GM12878 (cell line): ENCODE measurements around the gene TAS2R60. TPM values are rescaled to one million over a fixed set of nuclear protein-coding genes. Genes with fewer than 3 reads are reported as not detected.
"Not testable (repeated sequence)": the region's sequence is repeated elsewhere in the genome, so short reads cannot be mapped to it uniquely, and the experiment has no call there.

Experiments
- ATAC-seq: fragments of 200-7000 bp; cut with Tn5 transposase; 3 replicates; pipeline ENCODE4 v1.9.1; 2020; ENCODE audit warnings: mild to moderate bottlenecking, moderate library complexity
- BruUV-seq: library from RNA; stranded (reverse); fragments of 400-500 nt; replicated peaks from 2 replicates; lab custom pipeline; 2021; lab: Mats Ljungman, UMichigan
- CTCF ChIA-PET: fragments of 300-600 bp; sonication (Branson Sonifier 250); formaldehyde crosslinking; extraction: SDS; loops from one replicate; lab custom pipeline; 2021; ENCODE audit warnings: inconsistent platforms; lab: Yijun Ruan, JAX
- POLR2A ChIA-PET: fragments of 350-600 bp; formaldehyde crosslinking; extraction: SDS; loops from one replicate; lab custom pipeline; 2021; ENCODE audit warnings: inconsistent platforms; lab: Charles Lee
- RAD21 ChIA-PET: fragments of 300-600 bp; sonication (Branson Sonifier 250); formaldehyde crosslinking; loops from one replicate; lab custom pipeline; 2023; ENCODE audit warnings: antibody characterized with exemption; ENCODE audit not compliant: unreplicated experiment; lab: Charles Lee
- SMC1A ChIA-PET: fragments of 300-600 bp; sonication (Branson Sonifier 250); formaldehyde crosslinking; loops from one replicate; lab custom pipeline; 2023; ENCODE audit not compliant: unreplicated experiment, uncharacterized antibody; lab: Charles Lee
- DNase-seq: peaks from one replicate; pipeline ENCODE4 v3.0.0-alpha.2; 2011; ENCODE audit warnings: low read depth, low spot score
- FAIRE-seq: peaks from 3 replicates; lab custom pipeline; 2011; peaks lifted over from hg19 to GRCh38; lab: Jason Lieb, UNC
- H2AFZ ChIP-seq: 2 replicates; pipeline ENCODE4 v1.6.0; 2011; ENCODE audit warnings: low read depth, low read length, control low read depth; ENCODE audit not compliant: control insufficient read depth
- H3K27ac ChIP-seq: 2 replicates; pipeline ENCODE4 v1.5.1; 2011; ENCODE audit warnings: control low read depth; ENCODE audit not compliant: control insufficient read depth, insufficient read depth
- H3K27me3 ChIP-seq, 2 experiments: replicated peaks in 1 of 2; 2 replicates each; pipeline versions ENCODE4 v1.6.0 to v1.6.1; 2011; ENCODE audit warnings: low read length in 1 of 2; ENCODE audit not compliant: control insufficient read depth in 2 of 2, insufficient read depth in 2 of 2
- H3K36me3 ChIP-seq, 2 experiments: 2 replicates each; pipeline ENCODE4 v1.5.1; 2011; ENCODE audit warnings: low read length in 1 of 2; ENCODE audit not compliant: control insufficient read depth in 2 of 2, insufficient read depth in 2 of 2
- H3K4me1 ChIP-seq: 2 replicates; pipeline ENCODE4 v1.6.1; 2011; ENCODE audit warnings: mild to moderate bottlenecking, low read length, moderate library complexity, mixed read lengths; ENCODE audit not compliant: control insufficient read depth, insufficient read depth
- H3K4me2 ChIP-seq: 2 replicates; pipeline ENCODE4 v1.6.0; 2011; ENCODE audit warnings: control low read depth; ENCODE audit not compliant: control insufficient read depth, insufficient read depth
- H3K4me3 ChIP-seq: fragments of 200-600 bp; sonication (generic); 2 replicates; pipeline ENCODE4 v1.5.1; 2016
- H3K79me2 ChIP-seq: 2 replicates; pipeline ENCODE4 v1.6.0; 2011; ENCODE audit warnings: low read length; ENCODE audit not compliant: control insufficient read depth, insufficient read depth
- H3K9ac ChIP-seq: 2 replicates; pipeline ENCODE4 v1.8.0; 2011; ENCODE audit warnings: low read length, control low read depth, mixed read lengths; ENCODE audit not compliant: control insufficient read depth, insufficient read depth
- H3K9me3 ChIP-seq: replicated peaks from 3 replicates; pipeline ENCODE4 v1.5.1; 2011; ENCODE audit warnings: mild to moderate bottlenecking, low read length; ENCODE audit not compliant: control insufficient read depth, insufficient read depth
- H4K20me1 ChIP-seq: 2 replicates; pipeline ENCODE4 v1.6.0; 2011; ENCODE audit not compliant: control insufficient read depth, insufficient read depth
- HSF1 ChIP-seq: fragments of 150-350 bp; IDR thresholded peaks from 2 replicates; pipeline ENCODE4 v1.6.1; 2014; ENCODE audit warnings: mild to moderate bottlenecking, low read depth, low read length
- LARP7 ChIP-seq: fragments of 450-650 bp; IDR thresholded peaks from 2 replicates; pipeline ENCODE4 v1.6.1; 2017; ENCODE audit warnings: mild to moderate bottlenecking
- POLR2AphosphoS5 ChIP-seq: IDR thresholded peaks from 2 replicates; pipeline ENCODE4 v1.6.1; 2011; ENCODE audit warnings: mild to moderate bottlenecking, low read length, inconsistent platforms
- SUPT20H ChIP-seq: IDR thresholded peaks from 2 replicates; pipeline ENCODE4 v1.6.1; 2011; ENCODE audit warnings: low read depth, mild to moderate bottlenecking, low read length, moderate library complexity, borderline replicate concordance; ENCODE audit not compliant: control insufficient read depth
- ZNF207 ChIP-seq: fragments of 450-650 bp; IDR thresholded peaks from 2 replicates; pipeline ENCODE4 v1.6.1; 2014; ENCODE audit warnings: antibody characterized with exemption, mild to moderate bottlenecking, borderline replicate concordance
- WGBS: methylation state at CpG from one replicate; pipeline ENCODE4 v1.1.6; 2016; ENCODE audit warnings: low lambda C conversion rate; ENCODE audit not compliant: insufficient replicate concordance, insufficient coverage; ENCODE audit errors: missing lambda C conversion rate; 5-methylcytosine and 5-hydroxymethylcytosine counted together
- in situ Hi-C: fragments of 300-500 bp; cut with MboI; formaldehyde crosslinking; loops from 9 replicates; pipeline ENCODE4 v1.14.3; 2018; ENCODE audit warnings: mixed read lengths
- intact Hi-C: fragments of 100-400 bp; cut with micrococcal nuclease; formaldehyde crosslinking; loops from one replicate; pipeline ENCODE4 v1.14.2; 2022; ENCODE audit not compliant: unreplicated experiment
- polyA plus RNA-seq, 11 experiments: library from polyadenylated mRNA; depleted of rRNA in 4 of 11; unstranded in 6 of 11; stranded (reverse) in 5 of 11; fragments of >200 nt; fragmentation: Nextera tagmentation in 4 of 11; fragmentation: Illumina TruSeq in 1 of 11; extraction: Ambion mirVana in 4 of 11; extraction: Trizol in 1 of 11; gene quantifications; 1 replicate in 1 of 11; 2 replicates in 10 of 11; pipeline versions ENCODE4 v1.2.1 to v1.2.3, GENCODE V29; 2011 to 2016; ENCODE audit warnings: inconsistent platforms in 2 of 11, missing spikeins in 2 of 11, low read depth in 1 of 11
- total RNA-seq, 4 experiments: library from RNA; depleted of rRNA in 3 of 4; stranded (reverse); fragments of >200 nt in 3 of 4; fragmentation: Illumina TruSeq in 1 of 4; extraction: Trizol in 1 of 4; gene quantifications; 2 replicates each; pipeline versions ENCODE4 v1.2.1 to v1.2.3, GENCODE V29; 2013 to 2021

The TAS2R60 gene
- total and polyA plus RNA-seq, 10 of the 15 experiments (the other 5 are each of a cell fraction or from before 2014, with no cell fraction given): not detected

DNA sequence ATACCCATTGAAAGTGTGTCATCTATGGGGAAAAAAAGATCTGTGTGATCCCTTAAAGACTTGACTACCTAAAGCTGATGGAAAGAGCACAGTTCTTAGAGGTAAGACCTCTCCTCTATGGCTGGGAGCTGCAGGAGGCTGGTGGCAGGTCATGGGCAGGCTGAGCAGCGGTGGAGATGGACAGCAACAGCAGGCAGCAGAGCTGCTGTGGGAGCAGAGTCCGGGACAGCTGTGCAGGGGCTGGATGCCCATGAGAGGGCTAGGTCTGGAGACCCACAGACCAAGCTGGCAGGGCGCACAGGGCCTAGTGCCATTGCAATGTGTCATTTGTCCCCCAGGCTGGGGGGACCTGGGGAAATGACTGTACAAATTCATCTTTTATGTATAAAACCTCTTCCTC is 21.2 kb upstream of the TAS2R60 start (continued):
- TF ChIP-seq HSF1: no peak
- no peak for TF ChIP-seq SUPT20H
- no peak for TF ChIP-seq ZNF207
- no peak for TF ChIP-seq LARP7
- no peak for TF ChIP-seq POLR2AphosphoS5
- TF ChIP-seq, all 136 proteins: peak for 0

DNA sequence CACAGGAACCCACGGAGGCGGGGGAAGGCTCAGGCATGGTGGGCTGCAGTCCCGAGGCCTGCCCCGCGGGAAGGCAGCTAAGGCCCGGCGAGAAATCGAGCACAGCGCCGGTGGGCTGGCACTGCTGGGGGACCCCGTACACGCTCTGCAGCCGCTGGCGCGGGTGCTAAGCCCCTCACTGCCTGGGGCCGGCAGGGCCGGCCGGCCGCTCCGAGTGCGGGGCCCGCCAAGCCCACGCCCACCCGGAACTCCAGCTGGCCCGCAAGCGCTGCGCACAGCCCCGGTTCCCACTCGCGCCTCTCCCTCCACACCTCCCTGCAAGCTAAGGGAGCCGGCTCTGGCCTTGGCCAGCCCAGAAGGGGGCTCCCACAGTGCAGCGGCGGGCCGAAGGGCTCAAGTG is 18.8 kb upstream of the TAS2R60 start:
- H3K4me3 ChIP-seq, H3K4me1 ChIP-seq, FAIRE-seq, H3K27me3 ChIP-seq, POLR2A ChIA-PET, H3K9me3 ChIP-seq, H2AFZ ChIP-seq, H3K4me2 ChIP-seq, H4K20me1 ChIP-seq, H3K9ac ChIP-seq, intact Hi-C loops, DNase-seq, in situ Hi-C loops, ATAC-seq, BruUV-seq, H3K79me2 ChIP-seq, SMC1A ChIA-PET, H3K36me3 ChIP-seq, H3K27ac ChIP-seq: not testable (repeated sequence)
- ChIA-PET CTCF (interaction anchor here (1.0 kb wide), 1 partner anchor 184 kb away, joined by 4 read pairs; no protein-coding TSS in a partner anchor), RAD21 (interaction anchor here (1.8 to 2.6 kb wide), 2 partner anchors 181 to 184 kb away, joined by 3 to 7 read pairs; no protein-coding TSS in a partner anchor)
- 76% methylated on average over 25 of the region's 34 CpGs for WGBS
